ENCODE results near the gene PPM1L.

DNA sequence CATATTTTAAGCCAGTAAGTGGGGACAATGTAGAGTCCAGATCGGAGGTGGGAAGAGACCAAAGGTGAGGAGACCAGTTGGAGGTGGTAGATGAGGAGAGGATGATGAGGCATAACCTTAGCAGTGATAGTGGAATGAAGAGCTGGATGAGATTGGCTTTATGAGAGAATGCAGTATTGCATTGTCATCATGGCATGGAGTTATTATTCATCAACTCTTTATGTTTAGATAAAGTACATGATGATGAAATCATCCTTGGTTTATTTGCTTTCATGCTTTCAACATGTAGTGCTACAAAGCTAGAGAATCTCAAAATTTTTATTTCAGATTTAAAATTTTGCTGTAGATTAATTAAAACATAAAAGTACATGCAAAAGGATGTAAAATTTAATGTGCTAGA, 64.0 kb downstream of the PPM1L start:
- TF ChIP-seq, protein P1, sequence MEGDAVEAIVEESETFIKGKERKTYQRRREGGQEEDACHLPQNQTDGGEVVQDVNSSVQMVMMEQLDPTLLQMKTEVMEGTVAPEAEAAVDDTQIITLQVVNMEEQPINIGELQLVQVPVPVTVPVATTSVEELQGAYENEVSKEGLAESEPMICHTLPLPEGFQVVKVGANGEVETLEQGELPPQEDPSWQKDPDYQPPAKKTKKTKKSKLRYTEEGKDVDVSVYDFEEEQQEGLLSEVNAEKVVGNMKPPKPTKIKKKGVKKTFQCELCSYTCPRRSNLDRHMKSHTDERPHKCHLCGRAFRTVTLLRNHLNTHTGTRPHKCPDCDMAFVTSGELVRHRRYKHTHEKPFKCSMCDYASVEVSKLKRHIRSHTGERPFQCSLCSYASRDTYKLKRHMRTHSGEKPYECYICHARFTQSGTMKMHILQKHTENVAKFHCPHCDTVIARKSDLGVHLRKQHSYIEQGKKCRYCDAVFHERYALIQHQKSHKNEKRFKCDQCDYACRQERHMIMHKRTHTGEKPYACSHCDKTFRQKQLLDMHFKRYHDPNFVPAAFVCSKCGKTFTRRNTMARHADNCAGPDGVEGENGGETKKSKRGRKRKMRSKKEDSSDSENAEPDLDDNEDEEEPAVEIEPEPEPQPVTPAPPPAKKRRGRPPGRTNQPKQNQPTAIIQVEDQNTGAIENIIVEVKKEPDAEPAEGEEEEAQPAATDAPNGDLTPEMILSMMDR (IDR thresholded peaks at IDR 0.05; ENCODE audit: insufficient read depth, low read length), result no peak
- TF ChIP-seq SPI1 (IDR thresholded peaks at IDR 0.05; ENCODE audit: borderline replicate concordance, low read depth), result no peak
- TF ChIP-seq, protein P2, sequence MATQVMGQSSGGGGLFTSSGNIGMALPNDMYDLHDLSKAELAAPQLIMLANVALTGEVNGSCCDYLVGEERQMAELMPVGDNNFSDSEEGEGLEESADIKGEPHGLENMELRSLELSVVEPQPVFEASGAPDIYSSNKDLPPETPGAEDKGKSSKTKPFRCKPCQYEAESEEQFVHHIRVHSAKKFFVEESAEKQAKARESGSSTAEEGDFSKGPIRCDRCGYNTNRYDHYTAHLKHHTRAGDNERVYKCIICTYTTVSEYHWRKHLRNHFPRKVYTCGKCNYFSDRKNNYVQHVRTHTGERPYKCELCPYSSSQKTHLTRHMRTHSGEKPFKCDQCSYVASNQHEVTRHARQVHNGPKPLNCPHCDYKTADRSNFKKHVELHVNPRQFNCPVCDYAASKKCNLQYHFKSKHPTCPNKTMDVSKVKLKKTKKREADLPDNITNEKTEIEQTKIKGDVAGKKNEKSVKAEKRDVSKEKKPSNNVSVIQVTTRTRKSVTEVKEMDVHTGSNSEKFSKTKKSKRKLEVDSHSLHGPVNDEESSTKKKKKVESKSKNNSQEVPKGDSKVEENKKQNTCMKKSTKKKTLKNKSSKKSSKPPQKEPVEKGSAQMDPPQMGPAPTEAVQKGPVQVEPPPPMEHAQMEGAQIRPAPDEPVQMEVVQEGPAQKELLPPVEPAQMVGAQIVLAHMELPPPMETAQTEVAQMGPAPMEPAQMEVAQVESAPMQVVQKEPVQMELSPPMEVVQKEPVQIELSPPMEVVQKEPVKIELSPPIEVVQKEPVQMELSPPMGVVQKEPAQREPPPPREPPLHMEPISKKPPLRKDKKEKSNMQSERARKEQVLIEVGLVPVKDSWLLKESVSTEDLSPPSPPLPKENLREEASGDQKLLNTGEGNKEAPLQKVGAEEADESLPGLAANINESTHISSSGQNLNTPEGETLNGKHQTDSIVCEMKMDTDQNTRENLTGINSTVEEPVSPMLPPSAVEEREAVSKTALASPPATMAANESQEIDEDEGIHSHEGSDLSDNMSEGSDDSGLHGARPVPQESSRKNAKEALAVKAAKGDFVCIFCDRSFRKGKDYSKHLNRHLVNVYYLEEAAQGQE (IDR thresholded peaks at IDR 0.05; ENCODE audit: insufficient replicate concordance, low read depth), result no peak
